Stimulated activated CD4-positive, alpha-beta T cell treated with anti-CD3 and anti-CD28 coated beads, TNF-alpha, amount 100 ng/mL, for 48 hours (primary cell): Measurements from ENCODE around the gene TMEM97.

Experiments
- DNase-seq, 3 donors: peaks; one replicate each; pipeline ENCODE4 v3.0.0-alpha.2; 2020; ENCODE audit warnings: low read depth in 3 of 3

TMEM97 gene

DNA sequence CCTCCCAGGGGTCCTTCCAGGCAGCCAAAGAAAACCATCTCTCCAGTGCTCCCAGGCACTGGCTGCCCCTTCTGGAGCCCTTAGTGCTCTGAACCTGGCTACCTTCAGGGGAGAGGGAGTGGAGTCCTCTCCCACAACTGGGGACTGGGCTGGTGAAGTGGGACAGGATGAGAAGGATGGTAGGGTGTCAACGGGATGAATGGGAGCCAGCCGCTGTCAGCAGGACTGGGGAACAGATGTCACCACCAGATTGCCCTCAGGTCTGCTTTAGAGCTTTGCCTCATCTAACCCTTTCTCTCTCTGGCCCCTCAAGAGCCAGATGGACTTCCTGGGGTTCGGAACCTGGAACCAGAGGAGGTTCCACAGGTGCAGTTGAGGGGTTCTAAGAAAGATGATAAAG, 46.5 kb downstream of the TMEM97 start:
- no peak for DNase-seq

DNA sequence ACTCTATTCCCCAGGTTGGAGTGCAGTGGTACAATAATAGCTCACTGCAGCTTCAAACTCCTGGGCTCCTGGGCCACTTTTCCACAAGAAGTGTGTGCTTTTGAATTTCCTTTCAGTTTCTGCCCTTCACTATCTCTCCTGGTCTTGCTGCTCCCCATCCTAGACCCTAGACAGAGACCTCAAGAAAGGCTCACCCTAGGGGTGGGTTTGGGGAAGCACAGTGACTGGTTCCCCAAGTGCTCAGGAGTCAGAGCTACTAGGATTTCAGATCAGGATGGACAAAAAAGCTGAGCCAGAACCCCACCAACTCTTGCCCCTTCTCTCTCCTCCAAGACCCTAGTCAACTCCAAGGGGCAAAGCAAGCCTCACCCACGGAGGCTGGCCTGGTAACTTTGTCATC, 47.6 kb downstream of the TMEM97 start:
- DNase-seq = no peak

DNA sequence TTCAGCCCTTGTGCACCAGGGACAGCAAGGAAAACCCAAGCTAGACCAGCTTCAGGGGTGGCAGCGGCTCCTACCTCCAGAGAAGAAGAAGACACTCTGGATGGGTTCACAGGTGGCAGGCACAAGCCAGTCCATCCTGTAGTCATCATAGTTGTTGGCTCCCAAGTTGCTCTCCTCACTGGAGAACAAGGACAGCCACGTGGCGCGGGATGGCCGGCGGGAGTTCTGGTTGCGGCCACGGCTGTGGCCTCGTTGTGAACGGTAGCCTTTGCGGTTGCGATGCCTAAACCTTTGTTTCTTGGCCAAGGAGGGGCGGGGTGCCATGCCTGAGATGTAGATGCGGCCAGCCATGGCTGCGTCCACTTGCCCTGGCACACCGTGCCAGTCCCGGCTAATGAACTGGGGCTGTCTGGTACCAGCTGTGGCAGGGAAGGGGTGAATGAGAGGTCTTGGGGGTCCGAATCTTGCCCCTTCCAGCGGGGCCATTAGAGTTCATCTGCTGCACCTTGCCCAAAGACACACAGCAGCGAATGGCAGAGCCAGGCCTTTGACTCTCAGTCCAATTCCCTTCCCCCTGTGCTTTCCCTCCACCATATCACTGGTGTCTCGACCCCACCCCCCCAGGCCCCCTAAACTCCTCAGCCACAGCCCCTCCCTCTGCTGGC, 48.8 kb downstream of the TMEM97 start:
- no peak for DNase-seq

DNA sequence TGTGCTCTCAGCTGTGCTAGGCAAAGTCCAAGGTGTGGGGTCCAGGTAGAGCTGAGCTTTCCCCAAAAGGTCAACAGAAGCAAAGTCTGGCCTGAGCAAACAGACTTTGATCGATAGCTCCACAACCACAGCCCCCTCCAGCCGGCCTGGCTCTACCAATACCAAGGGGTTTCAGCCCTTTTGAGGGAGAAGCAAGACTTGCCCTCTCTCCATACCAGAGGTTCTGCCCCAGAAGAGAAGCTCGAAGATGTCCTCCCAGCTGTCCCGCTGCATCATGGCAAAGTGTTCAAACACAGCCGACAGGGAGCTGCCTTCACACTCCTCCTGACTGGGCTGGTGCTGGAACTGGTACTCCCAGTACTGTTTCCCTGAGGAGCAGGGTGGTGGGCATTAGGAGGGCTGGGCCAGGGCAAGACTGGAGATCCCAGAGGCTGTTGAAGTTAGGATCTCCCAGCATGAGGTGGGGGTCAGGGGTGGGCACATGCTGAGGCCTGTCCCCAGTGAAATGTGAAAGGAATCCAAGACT, 49.4 kb downstream of the TMEM97 start:
- no peak for DNase-seq

DNA sequence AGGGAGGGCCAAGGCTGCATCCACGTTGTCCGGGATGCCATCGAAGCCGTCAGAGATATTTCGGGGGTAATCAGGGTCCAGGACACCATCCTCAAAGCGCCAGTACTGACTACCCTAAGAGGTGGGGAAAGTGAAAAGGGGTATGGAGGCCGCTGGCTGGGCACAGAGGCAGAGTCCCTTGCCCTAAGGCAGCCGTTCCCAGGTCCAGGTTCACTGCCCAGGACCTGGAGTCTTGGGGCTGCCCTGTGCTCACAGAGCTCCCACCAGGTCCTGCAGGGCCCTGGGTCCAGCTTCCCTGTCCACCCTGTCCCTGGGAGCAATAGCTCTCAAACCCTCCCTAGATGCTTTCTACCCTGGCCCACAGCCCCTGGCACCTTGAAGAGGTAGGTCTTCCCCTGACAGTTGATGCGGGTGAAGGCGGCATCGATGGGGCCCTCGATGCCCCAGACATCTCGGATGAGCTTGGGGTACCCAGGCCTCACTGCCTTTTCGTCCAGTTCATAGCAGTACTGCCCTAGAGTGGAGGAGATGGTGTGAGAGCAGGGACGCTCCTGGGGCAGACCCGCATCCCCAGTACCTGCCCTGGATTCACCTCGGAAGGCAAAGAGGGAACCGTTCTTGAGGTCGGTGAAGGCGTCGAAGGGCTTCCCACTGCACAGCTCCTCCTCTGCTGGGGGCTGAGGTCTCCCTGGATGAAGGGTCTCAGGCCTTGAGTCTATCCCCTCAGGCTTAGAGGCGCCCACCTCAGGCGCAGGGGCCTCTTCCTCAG, 50.1 kb downstream of the TMEM97 start:
- no peak for DNase-seq

DNA sequence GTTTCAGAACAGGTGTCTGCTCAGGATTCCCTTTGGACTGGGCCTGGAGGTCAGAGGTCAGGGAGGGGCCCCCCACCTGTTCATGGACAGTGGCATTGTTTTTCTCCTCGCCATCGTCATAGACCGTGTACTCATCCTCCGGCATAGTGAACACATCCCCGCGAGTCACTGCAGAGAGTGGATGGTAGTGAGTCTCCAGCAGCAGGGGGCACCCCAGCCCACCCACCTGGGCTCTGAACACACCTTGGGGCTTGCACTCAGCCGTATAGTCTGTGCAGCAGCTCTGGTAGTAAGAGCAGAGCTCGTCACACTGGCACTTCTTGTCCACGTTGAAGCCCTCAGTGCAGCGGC, 50.7 kb downstream of the TMEM97 start:
- no peak for DNase-seq

DNA sequence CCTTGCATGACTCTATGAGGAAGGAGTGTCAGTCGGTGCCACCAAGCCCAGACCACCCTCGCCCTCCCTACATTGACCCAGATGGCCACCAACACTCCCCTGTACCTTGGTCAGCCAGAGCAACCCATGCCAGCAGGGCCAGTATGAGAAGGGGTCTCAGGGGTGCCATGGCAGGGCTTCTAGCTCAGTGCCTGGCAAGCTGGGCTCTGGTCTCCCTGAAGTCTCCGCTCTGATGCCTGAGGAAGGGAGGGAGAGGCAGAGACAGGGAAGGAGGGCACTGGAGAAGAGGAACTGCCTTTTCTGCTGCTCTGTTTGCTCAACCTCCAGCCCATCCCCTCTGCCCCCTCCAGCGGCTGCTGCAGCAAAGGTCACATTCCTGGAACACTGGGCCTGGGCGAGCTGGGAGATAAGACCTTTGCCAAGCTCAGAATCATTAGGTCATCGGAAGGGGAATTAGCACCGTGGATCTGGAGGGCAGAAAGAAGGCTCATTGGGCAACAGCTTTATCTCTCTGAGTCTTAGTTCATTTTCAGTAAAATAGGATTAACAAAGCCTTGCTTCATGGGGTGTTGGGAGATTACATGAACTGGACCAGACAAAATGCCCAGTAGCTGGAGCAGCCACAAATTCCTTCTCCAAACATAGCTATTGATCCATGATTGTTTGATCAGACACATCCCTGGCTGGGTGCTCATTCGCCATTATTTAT, 51.2 kb downstream of the TMEM97 start, which contains the start of gene VTN:
Gene VTN (minus strand): TSS at position 273 of the 709 bp plus-strand sequence. CDS start 104 bp downstream, at position 169.
- no peak for DNase-seq

DNA sequence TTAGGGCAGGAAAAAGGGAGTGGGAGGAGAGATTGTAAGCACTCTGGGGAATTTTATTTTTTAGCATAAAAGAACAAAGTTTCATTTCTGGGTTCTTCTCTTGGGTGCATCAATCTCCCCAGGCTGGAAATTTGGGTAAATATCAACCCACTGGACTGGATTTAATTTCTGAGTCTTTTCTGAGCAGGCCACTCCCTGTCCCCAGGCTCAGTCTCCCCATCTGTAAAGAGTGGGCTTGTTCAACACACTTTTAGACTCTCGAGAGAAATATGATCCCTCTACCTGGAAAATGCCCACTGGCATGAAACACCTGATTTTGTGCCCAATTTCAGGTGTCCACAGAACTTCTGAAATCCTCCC, 51.7 kb downstream of the TMEM97 start:
- DNase-seq = no peak

DNA sequence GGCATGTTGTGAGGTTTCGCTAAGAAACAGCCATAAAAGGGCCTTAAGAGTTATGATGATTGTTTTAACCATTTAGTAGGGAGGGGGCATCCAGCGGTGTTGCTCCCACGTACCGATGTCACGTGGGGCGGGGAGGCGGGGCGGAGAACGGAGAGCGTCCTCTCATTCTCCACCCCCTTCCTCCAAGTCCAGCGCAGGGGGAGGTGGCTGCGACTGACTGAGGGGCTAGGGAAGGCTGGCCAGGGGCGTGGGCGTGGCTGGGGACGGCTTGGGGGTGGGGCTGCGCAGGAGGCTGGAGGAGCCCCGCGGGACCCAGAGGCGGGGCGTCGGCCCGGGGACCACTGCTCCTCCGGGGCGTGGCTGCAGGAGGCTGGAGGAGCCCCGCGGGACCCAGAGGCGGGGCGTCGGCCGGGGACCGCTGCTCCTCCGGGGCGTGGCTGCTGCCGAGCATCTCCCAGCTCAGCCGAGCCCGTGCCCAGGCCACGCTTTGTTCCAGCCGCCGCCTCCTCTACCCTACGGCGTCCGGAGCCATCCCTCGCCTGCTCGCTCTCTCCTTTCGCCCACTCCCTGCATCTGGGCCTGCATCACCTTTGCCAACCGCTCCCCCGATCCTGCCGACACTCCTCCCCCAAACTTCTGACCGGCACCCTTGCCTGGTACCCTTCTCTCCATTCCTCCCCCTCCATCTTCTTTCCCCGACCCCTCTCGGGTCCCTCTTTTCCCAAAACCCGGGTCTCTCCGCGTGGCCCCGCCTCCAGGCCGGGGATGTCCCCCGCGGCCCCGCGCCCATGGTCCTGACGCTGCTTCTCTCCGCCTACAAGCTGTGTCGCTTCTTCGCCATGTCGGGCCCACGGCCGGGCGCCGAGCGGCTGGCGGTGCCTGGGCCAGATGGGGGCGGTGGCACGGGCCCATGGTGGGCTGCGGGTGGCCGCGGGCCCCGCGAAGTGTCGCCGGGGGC, 52.5 kb downstream of the TMEM97 start, which contains the start of gene SARM1:
Gene SARM1 (plus strand): TSS at position 450 of the 958 bp plus-strand sequence. CDS start 339 bp downstream, at position 789.
- DNase-seq = peak; percentile 70 to 91 (median 83)

DNA sequence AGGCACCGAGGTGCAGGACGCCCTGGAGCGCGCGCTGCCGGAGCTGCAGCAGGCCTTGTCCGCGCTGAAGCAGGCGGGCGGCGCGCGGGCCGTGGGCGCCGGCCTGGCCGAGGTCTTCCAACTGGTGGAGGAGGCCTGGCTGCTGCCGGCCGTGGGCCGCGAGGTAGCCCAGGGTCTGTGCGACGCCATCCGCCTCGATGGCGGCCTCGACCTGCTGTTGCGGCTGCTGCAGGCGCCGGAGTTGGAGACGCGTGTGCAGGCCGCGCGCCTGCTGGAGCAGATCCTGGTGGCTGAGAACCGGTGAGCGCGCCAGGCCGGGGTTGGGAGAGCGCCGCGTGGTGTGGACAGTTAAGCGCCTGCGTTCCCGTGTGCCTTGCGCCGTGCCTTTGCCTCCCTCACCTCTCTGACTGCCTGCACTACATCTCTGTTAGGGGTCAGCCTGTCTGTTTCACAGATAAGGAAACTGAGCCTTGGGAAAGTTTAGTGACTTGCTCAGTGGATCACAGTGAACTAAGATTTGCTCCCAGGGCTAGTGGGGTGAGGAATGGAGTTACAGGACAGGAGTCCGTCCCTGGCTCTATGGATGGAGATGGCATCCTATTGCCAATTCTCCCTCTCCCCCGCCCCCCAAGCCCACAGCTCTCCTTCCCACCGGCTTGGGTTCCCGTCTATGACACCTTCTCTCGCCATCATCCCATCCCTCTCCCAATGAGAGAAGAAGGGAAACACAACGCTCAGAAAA, 53.4 kb downstream of the TMEM97 start:
- DNase-seq = no peak

DNA sequence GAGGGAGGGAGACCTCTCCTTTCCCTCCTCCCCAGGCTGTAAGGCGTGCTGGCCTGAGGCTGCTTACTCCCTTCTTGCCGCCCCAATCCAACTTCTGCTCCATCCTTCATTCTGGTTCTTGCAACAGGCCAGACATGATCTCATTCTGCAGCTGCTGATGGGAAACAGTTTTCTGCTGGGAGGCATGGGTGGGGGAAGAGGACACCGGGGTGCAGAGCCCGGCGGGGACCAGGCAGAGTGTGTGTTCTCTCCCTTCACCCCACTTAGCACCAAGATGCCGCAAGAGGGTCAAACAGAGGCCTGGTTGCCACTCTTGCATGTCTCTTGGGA, 53.9 kb downstream of the TMEM97 start:
- DNase-seq = no peak
